H54 (cell line): Measurements from ENCODE around the gene CCBE1.

Source experiments
- DNase-seq: peaks from one replicate; pipeline ENCODE4 v3.0.0; 2011; ENCODE audit warnings: low spot score, mixed read lengths; ENCODE audit not compliant: insufficient read length
- FAIRE-seq: peaks from 3 replicates; lab custom pipeline; 2011; peaks lifted over from hg19 to GRCh38; lab: Jason Lieb, UNC
- POLR2A ChIP-seq: IDR thresholded peaks from 2 replicates; pipeline ENCODE4 v1.6.1; 2011; ENCODE audit warnings: low read depth, mild to moderate bottlenecking, low read length

The CCBE1 gene

GRCh38 chr18:59382383-59382782 lies 314.8 kb downstream of the CCBE1 start:
- FAIRE-seq (no peak), DNase-seq (no peak)
- no peak for TF ChIP-seq POLR2A

GRCh38 chr18:59381949-59382348 lies 315.3 kb downstream of the CCBE1 start:
- FAIRE-seq, result no peak

More at GRCh38 chr18:59381949-59382348, 315.3 kb downstream of the CCBE1 start:
- DNase-seq, result no peak
- no peak for TF ChIP-seq POLR2A
